ENCODE data around the gene F10.

The F10 gene

DNA sequence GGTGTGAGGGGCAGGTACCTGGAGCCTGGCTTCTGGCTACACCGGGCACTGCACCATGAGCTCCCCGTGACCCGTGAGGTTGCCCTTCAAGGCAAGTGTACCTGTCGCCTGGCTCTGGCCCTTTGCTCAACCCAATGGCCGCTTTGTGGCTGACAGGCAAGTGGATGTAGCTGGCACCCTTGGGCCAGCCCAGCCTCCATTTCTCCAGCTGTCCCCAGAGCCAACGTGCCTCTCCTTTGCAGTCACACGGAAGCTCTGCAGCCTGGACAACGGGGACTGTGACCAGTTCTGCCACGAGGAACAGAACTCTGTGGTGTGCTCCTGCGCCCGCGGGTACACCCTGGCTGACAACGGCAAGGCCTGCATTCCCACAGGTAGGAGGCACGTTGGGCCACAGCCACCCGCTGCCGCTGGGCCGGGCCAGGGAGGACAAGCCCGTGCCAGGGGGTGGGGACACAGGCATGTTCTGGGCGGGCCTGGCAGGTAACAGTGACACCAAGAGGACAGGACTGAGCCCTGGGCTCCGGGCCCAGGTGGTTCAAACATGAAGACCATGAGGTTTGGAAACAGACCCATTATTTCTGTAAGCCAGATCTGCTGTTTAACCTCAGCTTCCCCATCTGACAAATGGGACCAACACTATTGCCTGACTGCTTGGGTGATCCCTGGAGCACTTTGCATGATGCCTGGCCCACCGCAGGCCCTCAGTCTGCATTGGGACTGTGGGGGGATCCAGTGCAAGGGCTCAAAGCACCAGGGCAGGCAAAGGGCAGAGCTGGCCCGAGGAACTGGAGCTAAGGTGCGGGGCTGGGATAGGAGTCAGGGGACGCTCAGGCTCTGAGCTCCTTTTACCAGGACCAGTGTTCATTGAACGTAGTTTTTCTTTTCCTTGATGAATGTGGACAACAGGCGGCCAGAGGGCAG is 18.3 kb downstream of the F10 start:
- DNase-seq: no peak

DNA sequence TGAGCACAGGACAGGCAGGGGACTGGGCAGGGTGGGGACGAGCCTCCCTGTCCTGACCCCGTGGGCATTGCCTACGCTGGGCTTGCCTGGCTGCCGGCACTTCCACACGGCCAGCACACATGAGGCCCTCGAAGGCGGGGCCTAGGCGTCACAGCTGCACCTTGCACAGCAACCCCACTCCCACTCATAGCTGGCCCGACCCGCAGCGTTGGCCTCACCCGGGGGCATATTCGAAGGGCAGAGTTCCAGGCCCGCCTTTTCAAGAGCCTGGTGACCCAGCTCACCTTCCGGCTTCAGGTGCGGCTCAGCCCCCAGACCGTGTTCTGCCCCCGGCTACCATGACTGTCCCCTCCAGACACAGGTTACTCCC is 19.0 kb downstream of the F10 start:
- no peak for DNase-seq

DNA sequence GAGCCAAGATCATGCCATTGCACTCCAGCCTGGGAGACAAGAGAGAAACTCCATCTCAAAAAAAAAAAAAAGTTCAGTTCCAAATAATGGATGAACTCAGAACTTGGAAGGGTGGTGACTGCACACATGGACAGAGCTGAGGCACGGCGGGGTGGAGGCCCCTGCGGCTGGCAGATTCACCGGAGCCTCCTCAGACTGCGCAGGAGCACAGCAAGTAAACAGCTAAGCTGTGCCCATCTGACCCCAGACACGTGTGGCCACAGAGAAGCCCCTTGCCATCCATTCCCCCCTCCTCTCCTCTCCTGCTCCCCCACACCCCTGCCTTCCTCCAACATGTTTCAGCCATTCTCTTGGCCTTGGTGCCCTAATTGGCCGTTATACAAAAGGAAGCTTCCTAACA is 20.3 kb downstream of the F10 start:
- DNase-seq: no peak

DNA sequence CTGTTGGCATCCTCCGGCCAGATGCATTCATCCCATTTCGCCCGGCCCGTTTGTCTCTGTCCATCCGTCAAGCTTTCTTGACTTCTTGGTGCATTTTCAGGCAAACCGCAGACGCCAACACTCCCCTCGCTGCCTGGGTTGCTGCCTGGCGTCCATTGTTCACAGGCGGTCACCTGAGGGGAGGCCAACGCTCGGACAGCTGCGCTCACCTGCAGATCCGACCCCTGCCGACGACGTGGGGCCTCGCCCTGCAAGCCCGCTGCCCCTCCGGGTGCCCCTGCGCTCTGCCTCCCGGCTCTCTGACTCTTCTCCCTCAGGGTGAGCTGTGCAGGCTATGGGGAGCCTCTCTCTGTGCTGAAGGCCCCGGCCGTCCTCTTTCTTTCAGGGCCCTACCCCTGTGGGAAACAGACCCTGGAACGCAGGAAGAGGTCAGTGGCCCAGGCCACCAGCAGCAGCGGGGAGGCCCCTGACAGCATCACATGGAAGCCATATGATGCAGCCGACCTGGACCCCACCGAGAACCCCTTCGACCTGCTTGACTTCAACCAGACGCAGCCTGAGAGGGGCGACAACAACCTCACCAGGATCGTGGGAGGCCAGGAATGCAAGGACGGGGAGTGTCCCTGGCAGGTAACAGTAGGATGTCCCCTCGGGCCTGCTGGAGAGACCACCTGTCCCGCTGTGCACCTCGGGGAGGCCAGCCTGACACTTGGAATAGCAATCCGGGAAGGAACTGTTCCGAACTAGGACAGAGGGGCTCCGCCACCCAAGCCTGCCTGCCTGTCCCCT is 21.1 kb downstream of the F10 start:
- DNase-seq: no peak

DNA sequence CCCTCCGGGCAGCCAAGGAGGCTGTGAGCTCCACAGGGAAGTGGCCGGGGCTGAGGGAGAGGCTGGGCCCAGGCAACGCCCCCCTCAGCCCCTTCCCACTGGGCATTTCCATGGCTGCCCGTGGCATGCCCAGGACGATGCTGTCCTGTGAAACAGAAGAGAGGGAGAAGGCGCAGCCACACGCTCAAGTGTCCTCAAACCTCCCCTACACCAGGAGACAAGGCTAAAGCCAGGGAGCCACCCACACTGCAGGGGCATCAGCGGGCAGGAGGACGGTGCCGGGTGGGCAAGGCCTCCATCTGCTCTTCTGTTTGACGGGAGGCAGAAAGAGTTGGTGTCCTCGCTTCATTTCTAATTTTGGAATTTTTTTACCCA is 21.6 kb downstream of the F10 start:
- DNase-seq: no peak

DNA sequence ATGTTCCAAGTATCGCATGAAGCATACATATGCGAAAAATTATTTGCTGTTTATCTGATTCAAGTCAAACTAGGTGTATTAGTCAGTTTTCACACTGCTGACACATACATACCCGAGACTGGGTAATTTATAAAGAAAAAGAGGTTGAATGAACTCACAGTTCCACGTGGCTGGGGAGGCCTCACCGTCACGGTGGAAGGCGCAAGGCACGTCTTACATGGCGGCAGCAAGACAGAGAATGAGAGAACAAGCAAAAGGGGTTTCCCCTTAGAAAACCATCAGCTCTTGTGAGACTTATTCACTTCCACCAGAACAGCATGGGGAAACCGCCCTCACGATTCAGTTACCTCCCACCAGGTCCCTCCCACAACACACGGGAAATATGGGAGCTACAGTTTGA is 22.9 kb downstream of the F10 start:
- DNase-seq: no peak

DNA sequence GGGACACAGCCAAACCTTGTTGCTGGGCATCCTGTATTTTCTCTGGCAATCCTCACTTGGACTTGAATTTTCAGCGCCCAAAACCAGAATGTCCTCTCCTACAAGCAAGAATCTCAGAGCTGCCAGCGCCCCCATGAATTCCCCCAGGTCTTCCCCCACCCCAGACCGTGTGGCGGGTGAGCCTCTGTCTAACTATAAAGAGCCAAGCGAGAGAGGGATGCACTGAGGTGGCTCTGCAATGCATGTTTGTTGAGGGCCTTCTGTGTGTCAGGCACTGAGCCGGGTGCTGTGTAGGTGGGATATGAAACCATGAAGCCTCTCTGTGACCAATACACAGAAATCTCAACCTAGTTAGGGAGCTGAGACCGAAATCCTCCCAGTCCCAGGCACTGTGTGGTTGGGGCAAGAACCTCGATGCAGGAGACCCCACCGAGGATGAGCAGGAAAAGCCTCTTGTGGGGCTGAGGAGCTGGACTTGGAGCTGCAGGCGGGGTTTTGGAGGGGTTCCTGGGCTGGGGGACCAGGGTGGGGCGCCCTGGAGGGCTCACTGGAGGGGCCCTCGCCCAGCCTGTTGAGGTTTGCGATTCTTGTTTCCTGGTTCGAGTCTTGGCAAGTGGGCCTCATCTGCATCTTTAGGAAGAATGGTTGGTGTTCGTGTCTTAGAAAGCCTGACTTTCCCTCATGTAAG is 23.5 kb downstream of the F10 start:
- no peak for DNase-seq

DNA sequence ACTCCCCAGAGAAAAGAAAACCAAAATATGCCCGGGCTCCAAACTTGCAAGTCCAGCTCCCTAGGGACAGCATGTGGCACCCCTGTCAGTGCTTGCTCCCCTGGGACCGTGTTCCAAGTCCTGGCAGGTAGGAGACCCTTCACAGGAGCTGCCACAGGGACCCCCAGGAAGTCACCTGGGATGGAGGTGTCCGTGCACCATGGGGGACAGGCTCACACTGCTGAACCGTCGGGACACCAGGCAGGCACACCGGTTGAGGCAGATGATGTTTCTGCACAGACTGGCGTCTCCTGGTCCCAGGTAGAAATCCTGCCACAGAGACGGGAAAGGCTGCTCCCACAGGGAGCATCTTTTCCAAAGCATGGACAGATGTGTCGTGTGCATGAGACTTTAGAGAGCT is 24.2 kb downstream of the F10 start:
- no peak for DNase-seq

DNA sequence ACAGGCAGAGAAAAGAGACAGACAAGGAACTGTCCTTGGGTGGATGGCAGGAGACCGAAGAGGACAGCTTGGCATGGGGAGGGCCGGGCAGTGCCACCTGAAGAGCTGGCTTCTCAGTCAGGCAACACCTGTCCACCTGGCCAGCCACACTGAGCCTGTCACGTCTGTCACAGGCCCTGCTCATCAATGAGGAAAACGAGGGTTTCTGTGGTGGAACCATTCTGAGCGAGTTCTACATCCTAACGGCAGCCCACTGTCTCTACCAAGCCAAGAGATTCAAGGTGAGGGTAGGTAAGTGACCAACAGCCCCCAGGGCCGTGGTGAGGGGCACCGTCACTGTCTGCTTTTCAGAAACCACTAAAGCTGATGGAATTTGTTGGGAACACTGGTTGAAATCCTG is 24.6 kb downstream of the F10 start:
- no peak for DNase-seq

DNA sequence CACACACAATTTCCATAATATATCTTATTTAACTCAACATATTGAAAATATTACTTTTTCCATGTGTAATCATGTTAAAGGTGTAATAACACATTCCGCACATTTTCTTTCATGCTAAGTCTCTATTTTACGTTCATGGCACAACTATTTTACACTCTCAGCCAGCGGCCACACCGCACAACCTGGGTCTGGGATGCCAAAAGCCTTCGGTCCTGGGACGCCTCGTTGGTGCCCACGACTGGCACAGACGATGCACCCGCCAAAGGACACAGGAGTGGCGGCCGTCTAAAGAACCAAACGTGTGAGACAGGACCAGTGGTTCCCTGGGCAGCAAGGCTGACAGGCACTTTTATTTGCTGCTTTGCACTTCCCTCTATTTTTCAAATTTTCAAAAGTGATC is 25.8 kb downstream of the F10 start:
- no peak for DNase-seq

DNA sequence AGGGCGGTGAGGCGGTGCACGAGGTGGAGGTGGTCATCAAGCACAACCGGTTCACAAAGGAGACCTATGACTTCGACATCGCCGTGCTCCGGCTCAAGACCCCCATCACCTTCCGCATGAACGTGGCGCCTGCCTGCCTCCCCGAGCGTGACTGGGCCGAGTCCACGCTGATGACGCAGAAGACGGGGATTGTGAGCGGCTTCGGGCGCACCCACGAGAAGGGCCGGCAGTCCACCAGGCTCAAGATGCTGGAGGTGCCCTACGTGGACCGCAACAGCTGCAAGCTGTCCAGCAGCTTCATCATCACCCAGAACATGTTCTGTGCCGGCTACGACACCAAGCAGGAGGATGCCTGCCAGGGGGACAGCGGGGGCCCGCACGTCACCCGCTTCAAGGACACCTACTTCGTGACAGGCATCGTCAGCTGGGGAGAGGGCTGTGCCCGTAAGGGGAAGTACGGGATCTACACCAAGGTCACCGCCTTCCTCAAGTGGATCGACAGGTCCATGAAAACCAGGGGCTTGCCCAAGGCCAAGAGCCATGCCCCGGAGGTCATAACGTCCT is 26.4 kb downstream of the F10 start:
- no peak for DNase-seq

DNA sequence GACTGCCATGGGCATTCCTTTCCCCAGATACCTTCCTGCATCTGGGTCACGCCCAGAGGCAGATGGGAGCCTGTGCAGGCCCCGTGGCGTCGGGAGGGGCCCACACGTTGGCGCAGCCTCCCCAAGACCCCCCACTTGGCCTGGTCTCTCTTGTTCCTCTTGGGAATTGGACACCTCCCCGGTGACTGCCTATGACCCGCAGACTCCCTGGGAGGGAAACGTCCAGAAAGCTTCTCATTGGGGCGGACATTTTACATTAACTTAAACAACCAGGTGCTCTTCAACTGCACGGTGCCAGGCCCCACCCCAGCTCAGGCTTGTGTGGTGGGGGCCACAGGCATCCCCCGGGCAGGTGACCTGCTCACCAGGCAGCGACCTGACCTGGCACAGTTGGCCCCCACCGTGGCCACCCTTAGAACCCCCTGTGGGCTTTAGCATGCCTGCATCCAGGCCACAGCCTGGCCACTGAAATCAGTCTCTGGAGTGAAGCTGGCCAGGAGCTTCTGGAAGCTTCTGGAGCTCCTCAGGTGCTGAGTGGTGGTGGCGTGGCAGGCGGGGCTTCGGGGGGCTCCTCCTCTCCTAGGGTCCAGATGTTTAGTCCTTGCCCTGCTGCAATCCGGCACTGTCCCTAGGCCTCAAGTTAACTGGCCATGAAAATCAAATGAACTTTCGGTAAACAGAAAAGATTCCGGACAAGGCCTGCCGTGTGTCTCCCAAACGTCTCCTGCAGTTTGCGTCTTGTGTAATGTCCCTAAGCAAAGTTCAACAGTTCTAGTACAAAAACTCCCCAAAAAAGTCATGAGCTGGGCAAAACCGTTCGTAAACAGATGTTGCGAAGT is 27.3 kb downstream of the F10 start:
- DNase-seq: no peak

DNA sequence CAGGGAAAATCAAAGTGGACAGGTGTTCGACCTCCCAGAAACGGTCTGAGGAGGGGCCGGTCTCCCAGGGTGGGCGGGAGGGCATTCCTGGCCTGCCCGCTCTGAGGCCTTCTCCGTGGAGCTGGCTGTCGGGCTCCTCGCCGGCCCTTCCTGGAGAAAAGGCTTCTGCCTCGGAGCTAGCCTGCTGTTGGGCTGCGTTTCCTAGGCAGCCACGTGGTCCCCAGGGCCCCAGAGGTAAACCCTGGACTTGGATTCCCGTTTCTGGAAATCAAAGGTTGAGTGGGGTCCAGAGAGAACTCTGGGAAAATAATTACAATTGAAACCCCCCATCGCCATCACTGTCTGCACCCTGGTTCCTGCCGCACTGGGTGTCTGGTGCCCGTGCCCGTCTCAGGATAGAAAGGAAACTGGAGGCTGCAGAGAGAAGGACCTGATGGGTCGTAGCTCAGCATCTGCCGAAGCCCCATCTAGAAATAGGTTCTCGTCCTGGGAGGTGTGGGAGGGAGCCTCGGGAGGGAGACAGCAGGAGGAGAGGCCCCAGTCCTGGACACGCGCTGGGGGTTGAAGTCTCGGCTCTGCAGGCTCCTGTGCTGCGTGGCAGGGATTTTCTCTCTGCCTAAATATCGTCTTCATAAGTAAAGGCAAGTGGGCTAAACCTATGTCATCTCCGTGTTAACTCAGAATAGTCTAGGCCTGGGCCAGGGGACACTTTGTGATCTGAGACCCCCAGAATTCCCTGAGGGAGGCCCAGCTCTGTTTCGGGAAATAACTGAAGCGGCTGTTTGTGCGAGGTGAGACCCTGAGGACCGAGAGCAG is 28.2 kb downstream of the F10 start:
- DNase-seq: no peak

DNA sequence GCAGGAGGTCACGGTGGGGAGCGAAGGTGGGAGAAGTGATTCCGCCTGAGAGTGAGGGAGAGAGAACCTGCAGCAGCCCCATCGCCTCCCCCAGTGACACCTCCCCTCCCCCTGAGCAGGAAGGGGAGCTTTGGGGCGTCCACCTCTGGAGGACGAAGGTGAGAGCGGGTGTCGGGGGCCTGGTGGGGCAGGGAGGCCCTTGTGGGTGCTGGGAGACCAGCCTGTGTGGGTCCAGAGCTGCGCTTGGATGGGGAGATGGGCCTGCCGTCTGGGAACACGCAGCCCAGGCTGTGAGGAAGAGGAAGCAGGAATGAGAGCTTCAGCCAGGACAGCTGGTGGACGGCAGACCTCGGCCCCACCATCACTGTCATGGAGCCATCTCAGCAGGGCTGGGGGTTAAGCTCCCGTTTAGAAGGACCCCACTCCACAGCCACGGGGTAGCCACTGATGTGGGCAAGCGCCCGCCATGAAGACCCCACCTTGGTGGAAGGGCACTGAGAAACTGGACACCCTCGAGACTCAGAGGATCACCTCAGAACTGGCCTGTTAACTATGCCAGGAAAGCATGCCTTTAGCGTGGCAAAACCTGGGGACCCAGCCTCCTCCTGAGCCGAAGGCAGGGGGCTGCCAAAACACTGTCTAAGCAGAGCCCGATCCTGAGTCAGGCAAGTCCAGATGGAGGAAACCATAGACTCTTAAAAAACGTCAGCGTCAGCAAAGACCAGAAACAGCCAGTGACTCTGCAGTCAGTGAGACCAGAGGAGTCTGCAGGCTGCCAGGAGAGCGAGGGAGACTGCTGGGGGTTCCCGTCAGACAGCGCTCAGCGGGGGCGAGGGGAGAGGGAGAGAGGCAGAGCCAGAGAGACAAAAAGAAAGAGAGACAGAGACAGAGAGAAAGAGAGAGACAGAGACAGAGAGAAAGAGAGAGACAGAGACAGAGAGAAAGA is 29.4 kb downstream of the F10 start:
- no peak for DNase-seq

DNA sequence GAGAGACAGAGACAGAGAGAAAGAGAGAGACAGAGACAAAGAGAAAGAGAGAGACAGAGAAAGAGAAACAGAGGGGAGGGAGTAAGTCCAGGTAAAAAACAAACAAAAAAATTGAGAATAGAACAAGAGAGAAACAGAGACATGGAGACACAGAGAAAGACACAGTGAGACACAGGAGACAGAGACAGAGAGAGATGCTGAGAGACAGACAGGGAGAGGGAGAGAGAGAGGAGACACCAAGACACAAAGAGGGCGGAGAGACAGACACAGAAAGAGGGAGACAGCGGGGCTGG is 30.0 kb downstream of the F10 start:
- DNase-seq: no peak

DNA sequence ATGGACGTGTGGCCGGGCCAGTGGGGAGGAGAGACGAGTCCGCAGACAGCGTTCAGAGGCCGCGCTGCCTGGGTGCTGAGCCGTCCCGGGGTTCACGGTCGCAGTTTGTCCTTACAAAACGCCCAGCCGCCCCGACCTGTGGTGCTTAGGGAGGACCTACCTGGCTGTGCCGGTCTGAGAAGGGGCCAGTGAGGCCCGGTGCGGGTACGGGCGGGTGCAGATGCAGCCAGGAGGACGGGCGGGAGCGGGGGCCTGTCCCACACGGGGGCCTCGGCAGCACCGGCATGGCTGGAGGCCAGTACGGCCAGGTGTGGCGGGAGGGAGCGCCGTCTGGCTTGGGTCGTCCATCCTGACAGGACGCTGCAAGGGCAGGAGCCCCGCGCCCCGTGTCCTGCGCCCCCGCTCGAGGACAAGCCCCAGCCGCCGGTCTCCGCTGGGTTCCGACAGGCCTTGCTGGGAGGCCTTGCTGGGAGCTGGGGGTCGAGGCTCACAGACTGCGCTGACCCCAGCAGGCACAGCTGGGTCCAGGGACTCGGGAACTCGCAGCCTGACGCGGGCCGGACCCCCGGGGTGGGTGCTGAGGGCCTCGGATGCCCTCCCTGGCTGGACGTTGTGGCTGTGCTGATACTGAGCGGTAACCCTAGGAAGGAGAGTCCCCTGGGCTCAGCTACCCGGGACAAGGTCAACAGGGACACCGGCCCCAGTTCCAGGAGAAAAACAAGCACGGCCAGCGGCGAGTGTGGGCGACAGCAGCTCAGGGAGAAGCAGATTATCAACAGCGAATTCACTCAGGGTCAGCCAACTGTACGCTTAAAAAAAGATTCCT is 30.6 kb downstream of the F10 start:
- no peak for DNase-seq

DNA sequence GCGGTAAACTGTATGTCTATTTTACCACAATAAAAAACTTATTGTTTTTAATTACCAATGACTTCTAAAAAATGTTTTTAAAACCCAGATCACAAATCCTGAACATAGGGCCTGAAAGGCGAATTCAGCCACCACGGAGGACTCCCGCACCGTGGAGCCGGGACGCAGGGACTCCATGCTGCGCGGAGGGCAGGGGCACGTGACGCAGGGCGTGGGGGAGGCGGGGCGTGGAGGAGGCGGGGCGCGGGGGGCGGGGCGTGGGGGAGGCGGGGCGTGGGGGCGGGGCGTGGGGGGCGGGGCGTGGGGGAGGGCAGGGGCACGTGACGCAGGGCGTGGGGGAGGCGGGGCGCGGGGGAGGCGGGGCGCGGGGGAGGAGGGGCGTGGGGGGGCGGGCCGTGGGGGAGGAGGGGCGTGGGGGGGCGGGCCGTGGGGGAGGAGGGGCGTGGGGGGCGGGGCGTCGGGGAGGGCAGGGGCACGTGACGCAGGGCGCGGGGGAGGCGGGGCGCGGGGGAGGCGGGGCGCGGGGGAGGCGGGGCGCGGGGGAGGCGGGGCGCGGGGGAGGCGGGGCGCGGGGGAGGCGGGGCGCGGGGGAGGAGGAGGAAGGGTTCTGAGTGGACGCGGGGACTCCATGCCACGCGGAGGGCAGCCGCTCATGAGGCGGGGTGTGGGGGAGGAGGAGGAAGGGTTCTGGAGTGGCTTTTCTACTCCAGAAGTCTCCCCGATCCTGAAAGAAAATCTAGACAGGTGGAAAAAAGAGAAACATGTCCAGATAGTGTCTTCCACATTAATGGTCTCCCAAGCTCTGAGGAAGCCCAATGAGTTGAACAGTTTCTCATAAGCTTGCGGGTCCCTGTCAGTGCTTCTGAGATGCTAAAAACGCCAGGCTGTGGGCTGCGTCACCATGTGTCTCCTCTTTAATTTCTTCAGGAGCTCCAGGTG is 31.5 kb downstream of the F10 start:
- DNase-seq: no peak

DNA sequence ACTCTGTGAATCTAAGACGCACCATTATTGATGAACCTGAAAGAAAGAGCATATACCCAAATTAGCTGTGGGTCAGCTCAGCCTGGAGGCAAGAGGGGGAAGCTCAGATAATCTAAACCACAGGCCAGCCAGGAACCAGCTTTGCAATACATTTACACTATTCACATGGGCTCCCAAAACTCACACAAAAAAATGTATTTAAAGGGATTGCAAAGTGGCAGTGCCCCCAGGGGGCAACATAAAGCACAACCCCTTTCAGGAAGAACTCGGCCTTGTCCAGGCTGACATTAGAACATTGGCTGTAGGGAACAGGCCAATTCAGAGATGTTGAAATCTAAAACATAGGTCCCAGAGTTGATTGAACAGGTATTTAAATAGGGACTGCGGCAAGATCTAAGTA is 32.6 kb downstream of the F10 start:
- DNase-seq: no peak
